ENCODE results near the gene SEZ6L. TPM values are rescaled to one million over a fixed set of nuclear protein-coding genes. Genes with fewer than 3 reads are reported as not detected.

SEZ6L gene
- total RNA-seq, 1 experiment from 2014 or later, result 0.13 TPM

DNA sequence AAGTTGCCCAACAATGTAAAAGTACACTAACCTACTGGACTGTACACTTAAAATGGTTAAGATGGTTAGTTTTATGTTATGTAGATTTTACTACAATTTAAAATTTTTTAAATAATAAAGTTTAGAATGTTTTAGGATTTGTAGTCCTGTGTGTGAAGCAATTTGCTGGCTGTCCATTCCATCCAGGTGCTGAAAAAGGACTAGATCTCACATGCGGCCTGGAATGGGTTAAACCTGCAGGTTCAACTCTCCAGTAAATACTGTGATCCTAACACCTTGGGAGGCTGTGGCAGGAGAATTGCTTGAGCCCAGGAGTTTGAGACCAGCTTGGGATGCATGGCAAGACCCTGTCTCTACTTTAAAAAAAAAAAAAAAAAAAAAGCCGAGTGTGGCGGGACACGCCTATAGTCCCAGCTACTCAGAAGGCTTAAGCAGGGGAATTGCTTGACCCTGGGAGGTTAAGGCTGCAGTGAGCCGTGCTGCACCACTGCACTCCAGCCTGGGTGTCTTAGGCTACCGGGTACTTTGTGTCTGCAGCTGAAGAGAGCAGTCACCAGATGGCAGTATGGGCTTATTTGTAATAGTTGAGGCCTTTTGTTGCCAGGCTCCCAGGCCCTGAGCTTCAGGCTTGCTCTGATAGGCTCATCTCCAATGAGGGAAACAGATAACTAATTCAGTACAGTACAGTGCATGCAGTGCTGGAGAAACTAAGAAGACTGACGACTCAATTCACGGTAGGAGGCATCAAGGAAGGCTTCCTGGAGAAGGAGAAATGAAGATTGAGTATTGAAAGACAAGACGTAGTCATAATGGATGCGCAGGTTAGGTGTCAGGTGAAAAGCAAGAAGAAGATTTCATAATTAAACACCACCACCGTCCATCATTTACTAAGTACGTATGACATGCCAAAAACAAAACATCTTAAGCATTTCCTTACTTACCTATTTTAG is 195.1 kb downstream of the SEZ6L start:
- no peak overlapping the region for H2BK5ac ChIP-seq (ENCODE audit: insufficient read length, low read length)
- no peak overlapping the region for H3K4ac ChIP-seq (ENCODE audit: low read depth, low read length)
- no peaks in the 10 kb centered on the region for H3K79me2 ChIP-seq (ENCODE audit: insufficient read depth, low read length)
- no peak overlapping the region for H2AK5ac ChIP-seq (ENCODE audit: insufficient read length, low read length)
- no peak overlapping the region for H4K91ac ChIP-seq (ENCODE audit: insufficient read length, low read depth, low read length)
- H3T11ph ChIP-seq (ENCODE audit: low read length), result no peak overlapping the region
- H2BK20ac ChIP-seq (ENCODE audit: low read depth, low read length, poor library complexity, severe bottlenecking), result no peak overlapping the region
- Mint-ChIP-seq H3K36me3 (ENCODE audit: insufficient read depth in 1 of 3, low read depth in 3 of 3) (no peaks in the 10 kb centered on the region), H3K4me3 (no peak overlapping the region), H3K27me3 (ENCODE audit: low read depth) (peaks cover 20% of the 10 kb centered on the region), H3K9me3 (no peaks in the 10 kb centered on the region; a peak in 1 of 5 replicates), H3K27ac (peak overlapping the region in 1 of 3 experiments; percentile 5; a peak in 1 of 7 replicates), H3K4me1 (peaks cover 7 to 12% of the 10 kb centered on the region in 2 experiments)
- no peak overlapping the region for H2BK12ac ChIP-seq (ENCODE audit: insufficient read length, low read depth, low read length)
- H3K18ac ChIP-seq (ENCODE audit: insufficient read length, low read depth, low read length), result no peak overlapping the region
- H2AFZ ChIP-seq (ENCODE audit: low read length), result no peak overlapping the region
- H3K23ac ChIP-seq (ENCODE audit: insufficient read length, low read depth, low read length), result no peak overlapping the region
- no peak overlapping the region for H2BK120ac ChIP-seq (ENCODE audit: low read depth, low read length, poor library complexity, severe bottlenecking)
- no peak overlapping the region for H2BK15ac ChIP-seq (ENCODE audit: low read depth, low read length)
- H3K23me2 ChIP-seq (ENCODE audit: insufficient read length, low read depth, low read length, poor library complexity, severe bottlenecking), result peaks cover 3% of the 10 kb centered on the region
- peak; percentile 85 for TF ChIP-seq CTCF (conservative IDR thresholded peaks at IDR 0.05)
- no peak overlapping the region for H3K27ac ChIP-seq (ENCODE audit: insufficient read length, low read depth, low read length)
- 0 out of 2 replicates have a peak, but pooled peaks cover 2% of the 10 kb centered on the region for H3K4me1 ChIP-seq (ENCODE audit: insufficient read depth, low read length)
- no peak overlapping the region for H4K5ac ChIP-seq (ENCODE audit: insufficient read length, low read depth, low read length)
- WGBS (ENCODE audit: extremely low coverage, insufficient read length, low lambda C conversion rate), result no CpG with 5 or more reads among the region's 12 CpGs
- H3K9me3 ChIP-seq (ENCODE audit: control insufficient read depth, low read depth, low read length), result no peaks in the 10 kb centered on the region
- H3K9ac ChIP-seq (ENCODE audit: extremely low read depth, insufficient read length, low read length), result no peak overlapping the region
- H4K8ac ChIP-seq (replicated peaks; ENCODE audit: insufficient read length, low read depth, low read length), result no peak overlapping the region
- no peaks in the 10 kb centered on the region for H3K79me1 ChIP-seq (ENCODE audit: insufficient read depth, low read depth, low read length, poor library complexity, severe bottlenecking)
- H3K4me2 ChIP-seq (ENCODE audit: insufficient read depth, insufficient read length, low read length), result no peak overlapping the region
- DNase-seq, result peak; percentile 91
- no peak overlapping the region for H3K14ac ChIP-seq (ENCODE audit: insufficient read depth, low read length)
- H4K20me1 ChIP-seq (ENCODE audit: control insufficient read depth, insufficient read depth, insufficient read length), result no peaks in the 10 kb centered on the region
- H3K56ac ChIP-seq (ENCODE audit: insufficient read length, low read depth, low read length), result no peak overlapping the region
- peaks cover 2% of the 10 kb centered on the region; the same call in 1 of the 2 replicates for H3K27me3 ChIP-seq (ENCODE audit: insufficient read depth, low read length)
